Sigmoid colon (tissue), 7 donors: Measurements from ENCODE around the gene MIGA2. TPM values are rescaled to one million over a fixed set of nuclear protein-coding genes. Genes with fewer than 3 reads are reported as not detected.

Experiments used
- DNase-seq: peaks from one replicate; pipeline ENCODE4 v3.0.0-alpha.2; 2019
- H3K27ac ChIP-seq, 4 donors: fragments of 200-600 bp; sonication (generic); one replicate each; pipeline ENCODE4 v1.5.1; 2016 to 2019; ENCODE audit warnings: mild to moderate bottlenecking in 1 of 4
- H3K27me3 ChIP-seq, 3 donors: fragments of 200-600 bp; sonication (generic); one replicate each; pipeline ENCODE4 v1.5.1; 2019; ENCODE audit warnings: mild to moderate bottlenecking in 1 of 3
- H3K36me3 ChIP-seq, 4 donors: fragments of 200-600 bp; sonication (generic); one replicate each; pipeline ENCODE4 v1.5.1; 2016 to 2019
- H3K4me1 ChIP-seq, 4 donors: fragments of 200-600 bp; sonication (generic); one replicate each; pipeline ENCODE4 v1.5.1; 2017 to 2019
- H3K4me3 ChIP-seq, 4 donors: fragments of 200-600 bp; sonication (generic); one replicate each; pipeline ENCODE4 v1.5.1; 2017 to 2019; ENCODE audit warnings: mild to moderate bottlenecking in 2 of 4, moderate library complexity in 1 of 4
- H3K9me3 ChIP-seq, 4 donors: fragments of 200-600 bp in 3 of 4; sonication (generic) in 3 of 4; one replicate each; pipeline versions ENCODE4 v1.5.1 to v1.6.1; 2013 to 2019
- EP300 ChIP-seq, 4 donors: sonication (generic); formaldehyde crosslinking; IDR thresholded peaks; one replicate each; pipeline ENCODE4 v1.6.1; 2017; ENCODE audit warnings: antibody characterized with exemption in 4 of 4
- POLR2A ChIP-seq, 2 donors: fragments of 450-650 bp; IDR thresholded peaks; one replicate each; pipeline ENCODE4 v1.6.1; 2016; ENCODE audit warnings: antibody characterized with exemption in 2 of 2, mild to moderate bottlenecking in 2 of 2, moderate library complexity in 2 of 2
- POLR2AphosphoS5 ChIP-seq, 4 donors: sonication (generic); formaldehyde crosslinking; IDR thresholded peaks; one replicate each; pipeline ENCODE4 v1.6.1; 2017; ENCODE audit warnings: antibody characterized with exemption in 4 of 4
- whole genome bisulfite sequencing, 2 donors: extraction: QIAGEN DNeasy Blood & Tissue Kit; methylation state at CpG; one replicate each; pipeline ENCODE4 v1.1.7; 2013; 5-methylcytosine and 5-hydroxymethylcytosine counted together
- intact Hi-C: fragments of 100-400 bp; cut with DNase I; formaldehyde crosslinking; loops from one replicate; pipeline ENCODE4 v1.15.1; 2023
- polyA plus RNA-seq, 3 donors: library from polyadenylated mRNA; stranded (reverse); fragments of 200-250 nt; gene quantifications; one replicate each; pipeline ENCODE4 v1.2.3, GENCODE V29; 2013
- total RNA-seq, 4 donors: library from RNA; depleted of rRNA; stranded (reverse); fragments of >200 nt; gene quantifications; one replicate each; pipeline ENCODE4 v1.1.0, GENCODE V29; 2016
- TF ChIP-seq, protein P1 (sequence below), 4 experiments: fragments of 450-650 bp in 3 of 4; fragments of 200-600 bp in 1 of 4; IDR thresholded peaks; one replicate each; pipeline ENCODE4 v1.5.1; 2016 to 2019; ENCODE audit warnings: antibody characterized with exemption in 4 of 4, mild to moderate bottlenecking in 3 of 4, moderate library complexity in 2 of 4
- donor health status: healthy with polysubstance abuse.
- donor health status: Bipolar disorder and iron deficiency.
- donor health status: healthy.

Gene MIGA2
- total and polyA plus RNA-seq, 7 donors: 8.4 to 44.3 (median 21.4) TPM

DNA sequence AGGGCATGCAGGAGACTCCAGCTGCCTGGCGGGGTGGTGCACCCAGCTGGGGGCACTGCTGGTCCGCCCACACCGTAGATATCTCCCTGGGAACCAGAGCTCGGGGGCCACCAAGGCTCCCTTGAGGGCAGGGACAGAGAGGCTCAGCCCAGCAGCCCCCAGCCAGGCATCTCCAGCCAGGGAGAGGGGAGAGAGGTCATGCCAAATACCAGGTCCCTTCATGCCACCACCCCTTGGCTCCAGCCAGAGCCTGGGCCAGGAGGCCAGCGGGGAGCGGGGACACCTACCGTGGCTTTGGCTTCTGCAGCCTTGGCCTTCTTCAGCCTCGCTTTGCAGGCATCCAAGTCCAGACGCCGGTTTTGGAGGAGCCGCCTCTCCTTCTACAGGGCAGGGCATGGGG lies 22.3 kb upstream of the MIGA2 start:
- intact Hi-C loops: no loop called here
- no peak for DNase-seq

DNA sequence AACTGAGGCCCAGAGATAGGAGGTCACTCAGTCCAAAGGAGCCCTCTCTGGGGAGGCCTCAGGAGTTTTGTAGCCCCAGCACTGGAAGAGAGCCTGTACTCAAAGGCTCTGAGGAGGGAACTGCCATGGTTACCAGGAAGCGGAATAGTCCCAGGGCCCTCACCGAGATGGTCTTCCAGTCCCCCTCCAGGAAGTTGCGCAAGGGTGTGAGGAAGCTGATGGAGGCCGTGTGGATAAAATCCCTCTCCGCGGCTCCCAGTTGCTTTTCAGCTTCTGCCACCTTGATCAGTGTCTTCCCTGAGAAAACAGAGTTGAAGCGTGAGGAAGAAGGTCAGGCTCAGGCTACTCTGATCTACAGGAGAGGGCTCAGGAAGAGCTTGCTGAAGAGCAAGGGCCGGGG lies 21.8 kb upstream of the MIGA2 start:
- Histone ChIP-seq H3K36me3 (peaks cover 33 to 66% (median 41%) of the 10 kb centered on the region in 4 donors), H3K4me1 (no peaks in the 10 kb centered on the region), H3K9me3 (no peaks in the 10 kb centered on the region), H3K27ac (no peak overlapping the region), H3K4me3 (no peak overlapping the region), H3K27me3 (no peaks in the 10 kb centered on the region)
- TF ChIP-seq EP300 (IDR thresholded peaks at IDR 0.05) (no peak), POLR2A (IDR thresholded peaks at IDR 0.05) (no peak), POLR2AphosphoS5 (IDR thresholded peaks at IDR 0.05) (no peak)
- TF ChIP-seq, protein P1, sequence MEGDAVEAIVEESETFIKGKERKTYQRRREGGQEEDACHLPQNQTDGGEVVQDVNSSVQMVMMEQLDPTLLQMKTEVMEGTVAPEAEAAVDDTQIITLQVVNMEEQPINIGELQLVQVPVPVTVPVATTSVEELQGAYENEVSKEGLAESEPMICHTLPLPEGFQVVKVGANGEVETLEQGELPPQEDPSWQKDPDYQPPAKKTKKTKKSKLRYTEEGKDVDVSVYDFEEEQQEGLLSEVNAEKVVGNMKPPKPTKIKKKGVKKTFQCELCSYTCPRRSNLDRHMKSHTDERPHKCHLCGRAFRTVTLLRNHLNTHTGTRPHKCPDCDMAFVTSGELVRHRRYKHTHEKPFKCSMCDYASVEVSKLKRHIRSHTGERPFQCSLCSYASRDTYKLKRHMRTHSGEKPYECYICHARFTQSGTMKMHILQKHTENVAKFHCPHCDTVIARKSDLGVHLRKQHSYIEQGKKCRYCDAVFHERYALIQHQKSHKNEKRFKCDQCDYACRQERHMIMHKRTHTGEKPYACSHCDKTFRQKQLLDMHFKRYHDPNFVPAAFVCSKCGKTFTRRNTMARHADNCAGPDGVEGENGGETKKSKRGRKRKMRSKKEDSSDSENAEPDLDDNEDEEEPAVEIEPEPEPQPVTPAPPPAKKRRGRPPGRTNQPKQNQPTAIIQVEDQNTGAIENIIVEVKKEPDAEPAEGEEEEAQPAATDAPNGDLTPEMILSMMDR (IDR thresholded peaks at IDR 0.05): no peak
- 89 to 96% methylated on average over 8 of the region's 8 CpGs for WGBS, 2 donors
- no peak for DNase-seq
- intact Hi-C loops: no loop called here

More for the DNA sequence above, 22.3 kb upstream of the MIGA2 start:
- Histone ChIP-seq H3K4me1 (no peaks in the 10 kb centered on the region), H3K9me3 (no peaks in the 10 kb centered on the region), H3K4me3 (no peak overlapping the region), H3K36me3 (peaks cover 33 to 70% (median 41%) of the 10 kb centered on the region in 4 donors), H3K27me3 (no peaks in the 10 kb centered on the region), H3K27ac (no peak overlapping the region)
- WGBS, 2 donors: 97 to 98% methylated on average over 11 of the region's 11 CpGs
- TF ChIP-seq, protein P1 (IDR thresholded peaks at IDR 0.05): no peak
- TF ChIP-seq POLR2AphosphoS5 (IDR thresholded peaks at IDR 0.05) (no peak), POLR2A (IDR thresholded peaks at IDR 0.05) (no peak), EP300 (IDR thresholded peaks at IDR 0.05) (no peak)

DNA sequence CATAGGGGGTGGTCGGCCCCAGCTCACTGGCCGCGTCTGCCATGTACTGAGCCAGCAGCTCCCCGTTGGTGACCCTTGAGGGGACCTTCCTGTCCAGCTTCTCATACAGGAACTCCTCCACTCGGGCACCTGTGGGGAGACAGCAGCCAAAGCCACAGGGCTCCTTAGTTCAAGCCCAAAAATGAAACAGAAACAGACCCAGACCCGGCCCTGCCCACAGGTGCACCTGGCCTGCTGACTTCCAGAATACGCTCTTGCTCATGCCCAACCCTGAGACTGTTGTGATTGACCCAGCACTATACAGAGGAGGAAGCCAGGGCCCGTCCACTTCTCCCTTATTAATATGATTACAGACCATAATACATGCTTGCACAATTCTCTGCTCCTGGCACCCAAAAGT lies 15.3 kb upstream of the MIGA2 start:
- no peak for DNase-seq
- Histone ChIP-seq H3K27me3 (no peaks in the 10 kb centered on the region), H3K4me1 (peaks cover 0 to 20% (median 17%) of the 10 kb centered on the region in 4 donors), H3K9me3 (no peaks in the 10 kb centered on the region), H3K36me3 (peaks cover 0 to 15% (median 0%) of the 10 kb centered on the region in 4 donors), H3K27ac (no peak overlapping the region), H3K4me3 (no peak overlapping the region)
- WGBS, 2 donors: 46 to 66% methylated on average over 8 of the region's 8 CpGs
- TF ChIP-seq POLR2A (IDR thresholded peaks at IDR 0.05) (no peak), EP300 (IDR thresholded peaks at IDR 0.05) (no peak)
- TF ChIP-seq, protein P1 (IDR thresholded peaks at IDR 0.05): no peak
- intact Hi-C loops: no loop called here

DNA sequence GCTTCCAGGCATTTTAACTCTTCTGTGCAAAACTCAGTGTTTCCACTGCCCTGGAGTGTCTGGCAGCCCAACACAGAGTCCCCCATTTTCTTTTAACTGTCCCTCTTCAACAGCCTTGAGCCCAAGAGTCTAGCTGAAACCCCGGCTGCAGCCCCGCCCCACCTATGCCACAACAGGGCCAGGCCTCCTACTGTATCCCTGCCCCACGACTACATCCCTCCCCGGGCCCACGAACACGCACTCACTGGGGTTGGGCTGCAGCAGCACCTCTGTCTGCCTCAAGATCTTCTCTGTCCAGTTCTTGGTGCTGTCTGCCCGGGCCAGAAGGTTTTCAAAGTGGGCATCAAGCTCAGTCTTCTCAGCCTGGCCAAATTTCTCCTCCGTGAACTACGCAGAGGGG lies 14.4 kb upstream of the MIGA2 start:
- TF ChIP-seq, protein P1 (IDR thresholded peaks at IDR 0.05): no peak
- no peak for TF ChIP-seq POLR2AphosphoS5 (IDR thresholded peaks at IDR 0.05)
- no peak for TF ChIP-seq POLR2A (IDR thresholded peaks at IDR 0.05)
- no peak for TF ChIP-seq EP300 (IDR thresholded peaks at IDR 0.05)
- Histone ChIP-seq H3K4me3 (no peak overlapping the region), H3K36me3 (peaks cover 0 to 15% (median 0%) of the 10 kb centered on the region in 4 donors), H3K9me3 (no peaks in the 10 kb centered on the region), H3K4me1 (peaks cover 0 to 30% (median 27%) of the 10 kb centered on the region in 4 donors), H3K27ac (peak overlapping the region in 2 of 4 donors; percentile 8 to 71), H3K27me3 (no peaks in the 10 kb centered on the region)
- no peak for DNase-seq
- intact Hi-C loops: no loop called here
- 88 to 90% methylated on average over 9 of the region's 9 CpGs for WGBS, 2 donors
